Epithelial cell of proximal tubule (primary cell): ENCODE data around the gene NLK. TPM values are rescaled to one million over a fixed set of nuclear protein-coding genes. Genes with fewer than 3 reads are reported as not detected.

ENCODE experiments used
- DNase-seq: peaks from one replicate; pipeline ENCODE4 v3.0.0-alpha.2; 2011; ENCODE audit warnings: low read depth
- H3K4me3 ChIP-seq: 2 replicates; pipeline ENCODE4 v1.5.1; 2011; ENCODE audit warnings: low read depth, mild to moderate bottlenecking, low read length
- total RNA-seq: library from RNA; depleted of rRNA; stranded (reverse); fragments of >200 nt; gene quantifications from 2 replicates; pipeline ENCODE4 v1.2.3, GENCODE V29; 2015
- TF ChIP-seq, protein P1 (sequence below): conservative IDR thresholded peaks from 2 replicates; pipeline ENCODE4 v1.5.1; 2012; ENCODE audit warnings: low read depth, mild to moderate bottlenecking, low read length

NLK gene
- total RNA-seq, 1 donor from 2014 or later: 18.6 TPM

DNA sequence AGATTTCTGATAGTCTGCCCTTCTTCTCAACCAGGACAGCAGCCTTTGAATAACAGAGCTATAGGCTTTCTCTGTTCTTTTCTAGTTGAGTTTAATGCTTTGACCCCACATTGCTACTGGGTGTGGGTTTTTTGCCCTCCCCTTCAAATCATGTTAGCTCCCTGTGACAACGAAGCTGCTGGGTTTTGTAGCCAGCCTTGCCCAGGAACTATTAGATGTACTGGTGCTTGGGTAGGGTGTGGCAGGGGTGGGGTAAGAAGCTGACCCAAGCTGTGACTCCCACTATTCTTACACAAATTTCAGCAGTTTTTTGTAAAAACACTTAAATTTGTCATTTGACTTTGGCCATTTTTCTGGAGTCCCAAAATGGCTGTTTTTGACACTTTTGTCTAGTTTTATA lies 69.7 kb downstream of the NLK start:
- TF ChIP-seq, protein P1, sequence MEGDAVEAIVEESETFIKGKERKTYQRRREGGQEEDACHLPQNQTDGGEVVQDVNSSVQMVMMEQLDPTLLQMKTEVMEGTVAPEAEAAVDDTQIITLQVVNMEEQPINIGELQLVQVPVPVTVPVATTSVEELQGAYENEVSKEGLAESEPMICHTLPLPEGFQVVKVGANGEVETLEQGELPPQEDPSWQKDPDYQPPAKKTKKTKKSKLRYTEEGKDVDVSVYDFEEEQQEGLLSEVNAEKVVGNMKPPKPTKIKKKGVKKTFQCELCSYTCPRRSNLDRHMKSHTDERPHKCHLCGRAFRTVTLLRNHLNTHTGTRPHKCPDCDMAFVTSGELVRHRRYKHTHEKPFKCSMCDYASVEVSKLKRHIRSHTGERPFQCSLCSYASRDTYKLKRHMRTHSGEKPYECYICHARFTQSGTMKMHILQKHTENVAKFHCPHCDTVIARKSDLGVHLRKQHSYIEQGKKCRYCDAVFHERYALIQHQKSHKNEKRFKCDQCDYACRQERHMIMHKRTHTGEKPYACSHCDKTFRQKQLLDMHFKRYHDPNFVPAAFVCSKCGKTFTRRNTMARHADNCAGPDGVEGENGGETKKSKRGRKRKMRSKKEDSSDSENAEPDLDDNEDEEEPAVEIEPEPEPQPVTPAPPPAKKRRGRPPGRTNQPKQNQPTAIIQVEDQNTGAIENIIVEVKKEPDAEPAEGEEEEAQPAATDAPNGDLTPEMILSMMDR: no peak
- DNase-seq: no peak
- no peak overlapping the region for H3K4me3 ChIP-seq

GRCh38 chr17:28112606-28113005 lies 70.1 kb downstream of the NLK start:
- TF ChIP-seq, protein P1: no peak
- DNase-seq: no peak
- no peak overlapping the region for H3K4me3 ChIP-seq

- H3K4me3 ChIP-seq: no peak overlapping the region
- TF ChIP-seq, protein P1: no peak
- DNase-seq: no peak
Observed at GRCh38 chr17:28113269-28113668, 70.8 kb downstream of the NLK start.

- no peak for DNase-seq
- no peak overlapping the region for H3K4me3 ChIP-seq
- TF ChIP-seq, protein P1: no peak
Observed at GRCh38 chr17:28115046-28115445, 72.6 kb downstream of the NLK start.

DNA sequence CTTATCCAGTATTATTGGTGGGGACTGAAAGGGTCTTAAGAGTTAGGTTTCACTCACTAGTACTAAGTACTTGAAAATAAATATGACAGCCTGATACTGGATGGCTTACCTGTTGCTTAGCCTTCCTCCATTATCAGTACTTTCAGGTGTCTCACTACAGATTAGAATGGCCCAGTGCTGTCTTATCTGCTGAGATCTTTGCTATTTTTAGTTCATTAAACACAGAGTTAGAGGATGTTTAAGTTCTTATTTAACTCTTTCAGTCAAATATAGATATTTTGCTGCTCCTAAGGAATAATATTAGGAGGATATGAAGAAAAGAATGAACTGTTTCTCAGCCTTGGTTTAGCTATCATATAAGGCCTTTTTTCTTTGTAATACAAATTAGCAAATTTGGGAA lies 74.8 kb downstream of the NLK start:
- no peak for DNase-seq
- H3K4me3 ChIP-seq: no peak overlapping the region

GRCh38 chr17:28118362-28118761 lies 75.9 kb downstream of the NLK start:
- TF ChIP-seq, protein P1: no peak
- no peak for DNase-seq
- no peak overlapping the region for H3K4me3 ChIP-seq

More for the DNA sequence above, 74.8 kb downstream of the NLK start:
- TF ChIP-seq, protein P1: no peak

DNA sequence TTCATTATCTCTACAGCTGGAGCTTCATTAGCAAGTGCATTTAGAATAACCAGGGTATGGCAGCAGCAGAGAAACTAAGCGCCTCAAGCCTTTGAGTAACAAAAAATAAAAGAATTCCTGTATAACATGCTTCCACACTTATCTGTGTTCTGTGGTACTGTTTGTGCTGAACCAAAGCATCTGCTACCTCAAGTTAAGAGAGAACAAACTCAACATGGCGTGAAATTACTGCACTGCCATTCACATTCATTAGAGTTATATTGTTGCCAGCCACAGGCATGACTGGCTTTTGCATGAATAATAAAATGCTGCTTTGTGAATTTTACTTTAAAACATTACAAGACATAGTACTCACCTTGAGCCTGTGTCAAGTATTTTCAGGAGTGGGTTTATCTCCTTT lies 76.6 kb downstream of the NLK start:
- TF ChIP-seq, protein P1: no peak
- no peak overlapping the region for H3K4me3 ChIP-seq
- no peak for DNase-seq
